ENCODE measurements around the gene FSTL5. TPM values are rescaled to one million over a fixed set of nuclear protein-coding genes. Genes with fewer than 3 reads are reported as not detected.

The FSTL5 gene
- total and polyA plus RNA-seq, 9 of the 15 experiments (the other 6 are each of a cell fraction or from before 2014, with no cell fraction given) = 0.09 to 3.1 (median 0.50) TPM; not detected in 1

- TF ChIP-seq STAT6 (CRISPR knock-in tag; IDR thresholded peaks at IDR 0.05) (no peak), NR2F6 (CRISPR knock-in tag; IDR thresholded peaks at IDR 0.05) (no peak), KAT2B (IDR thresholded peaks at IDR 0.05; ENCODE audit: low read depth, low read length) (no peak)
Measured at GRCh38 chr4:161448550-161449180, 715.1 kb downstream of the FSTL5 start (continued).

GRCh38 chr4:161444626-161445025 is 719.2 kb downstream of the FSTL5 start:
- Histone ChIP-seq H3K4me1 (replicated peaks in 1 of 2; ENCODE audit: control insufficient read depth in 2 of 2, insufficient read depth in 2 of 2, low read length in 2 of 2) (no peaks in the 10 kb centered on the region), H3K79me2 (ENCODE audit: control insufficient read depth, insufficient read depth, low read length) (no peaks in the 10 kb centered on the region), H3K4me3 (no peak overlapping the region), H3K27ac (ENCODE audit: extremely low read depth, low read depth, low read length) (no peak overlapping the region), H2AFZ (ENCODE audit: low read depth, low read length) (no peak overlapping the region), H3K9ac (ENCODE audit: insufficient read depth in 1 of 2, low read depth in 2 of 2, low read length in 2 of 2) (no peak overlapping the region), H3K9me3 (replicated peaks; ENCODE audit: control insufficient read depth, insufficient read depth, low read depth, low read length) (no peaks in the 10 kb centered on the region), H3K36me3 (ENCODE audit: control insufficient read depth, insufficient read depth, low read length) (no peaks in the 10 kb centered on the region), H3K9me1 (ENCODE audit: control insufficient read depth, insufficient read depth, low read length) (no peaks in the 10 kb centered on the region), H4K20me1 (replicated peaks; ENCODE audit: control insufficient read depth, insufficient read depth, low read length) (no peaks in the 10 kb centered on the region), H3K4me2 (ENCODE audit: insufficient read depth, low read length) (no peak overlapping the region), H3K27me3 (ENCODE audit: control insufficient read depth in 2 of 2, insufficient read depth in 2 of 2, low read length in 2 of 2) (no peaks in the 10 kb centered on the region)
- DNase-seq (ENCODE audit: extremely low read depth in 1 of 4, low spot score in 3 of 4) (no peak), ATAC-seq (no peak), FAIRE-seq (no peak)
- ChIA-PET POLR2A (no interaction called here), CTCF (ENCODE audit: low intra/inter-chr PET ratio) (no interaction called here)
- WGBS (ENCODE audit: insufficient coverage, low coverage, missing lambda C conversion rate) = 0% methylated on average over 1 of the region's 1 CpG
- no TSS peak for BruUV-seq (replicated peaks)
- in situ Hi-C loops (cut with MboI) (no loop called here), intact Hi-C loops (cut with micrococcal nuclease) (no loop called here)
- TF ChIP-seq ETS1 (conservative IDR thresholded peaks at IDR 0.05; ENCODE audit: control insufficient read depth, low read depth, low read length) (no peak), TFE3 (CRISPR knock-in tag; IDR thresholded peaks at IDR 0.05) (no peak), ZNF316 (IDR thresholded peaks at IDR 0.05) (no peak), NONO (IDR thresholded peaks at IDR 0.05; ENCODE audit: low read depth in 2 of 2, low read length in 1 of 2) (no peak), EGR1 (conservative IDR thresholded peaks at IDR 0.05) (no peak), ZNF232 (CRISPR knock-in tag; IDR thresholded peaks at IDR 0.05) (no peak), DIDO1 (tag; IDR thresholded peaks at IDR 0.05; ENCODE audit: low read depth) (no peak), MAX (CRISPR knock-in tag; IDR thresholded peaks at IDR 0.05) (no peak), NKRF (IDR thresholded peaks at IDR 0.05; ENCODE audit: borderline replicate concordance) (no peak)
